ENCODE results near the gene TSPOAP1. TPM values are rescaled to one million over a fixed set of nuclear protein-coding genes. Genes with fewer than 3 reads are reported as not detected.

The TSPOAP1 gene
- total and polyA plus RNA-seq, 5 experiments from 2014 or later: 0.43 to 15.4 (median 1.9) TPM

GRCh38 chr17:58310511-58311428 lies 17.8 kb downstream of the TSPOAP1 start:
- POLR2A ChIA-PET: no interaction called here
- H3K36me3 Mint-ChIP-seq: peaks cover 0 to 13% (median 5%) of the 10 kb centered on the region in 3 donors
- no peak for ATAC-seq
- no peaks in the 10 kb centered on the region for H3K4me1 Mint-ChIP-seq
- peak in 1 of 10 donors; percentile 16 for DNase-seq
- no peaks in the 10 kb centered on the region for H3K27me3 Mint-ChIP-seq
- no peak overlapping the region for H3K27ac Mint-ChIP-seq
- H3K9me3 Mint-ChIP-seq: no peaks in the 10 kb centered on the region
- no peak overlapping the region for H3K4me3 Mint-ChIP-seq

GRCh38 chr17:58309918-58310259 lies 18.7 kb downstream of the TSPOAP1 start:
- H3K36me3 Mint-ChIP-seq: peaks cover 0 to 11% (median 5%) of the 10 kb centered on the region in 3 donors
- no peaks in the 10 kb centered on the region for H3K4me1 Mint-ChIP-seq
- DNase-seq (no peak), ATAC-seq (no peak)
- H3K27ac Mint-ChIP-seq: no peak overlapping the region
- H3K9me3 Mint-ChIP-seq: no peaks in the 10 kb centered on the region
- H3K27me3 Mint-ChIP-seq: no peaks in the 10 kb centered on the region
- H3K4me3 Mint-ChIP-seq: no peak overlapping the region
- POLR2A ChIA-PET: no interaction called here

DNA sequence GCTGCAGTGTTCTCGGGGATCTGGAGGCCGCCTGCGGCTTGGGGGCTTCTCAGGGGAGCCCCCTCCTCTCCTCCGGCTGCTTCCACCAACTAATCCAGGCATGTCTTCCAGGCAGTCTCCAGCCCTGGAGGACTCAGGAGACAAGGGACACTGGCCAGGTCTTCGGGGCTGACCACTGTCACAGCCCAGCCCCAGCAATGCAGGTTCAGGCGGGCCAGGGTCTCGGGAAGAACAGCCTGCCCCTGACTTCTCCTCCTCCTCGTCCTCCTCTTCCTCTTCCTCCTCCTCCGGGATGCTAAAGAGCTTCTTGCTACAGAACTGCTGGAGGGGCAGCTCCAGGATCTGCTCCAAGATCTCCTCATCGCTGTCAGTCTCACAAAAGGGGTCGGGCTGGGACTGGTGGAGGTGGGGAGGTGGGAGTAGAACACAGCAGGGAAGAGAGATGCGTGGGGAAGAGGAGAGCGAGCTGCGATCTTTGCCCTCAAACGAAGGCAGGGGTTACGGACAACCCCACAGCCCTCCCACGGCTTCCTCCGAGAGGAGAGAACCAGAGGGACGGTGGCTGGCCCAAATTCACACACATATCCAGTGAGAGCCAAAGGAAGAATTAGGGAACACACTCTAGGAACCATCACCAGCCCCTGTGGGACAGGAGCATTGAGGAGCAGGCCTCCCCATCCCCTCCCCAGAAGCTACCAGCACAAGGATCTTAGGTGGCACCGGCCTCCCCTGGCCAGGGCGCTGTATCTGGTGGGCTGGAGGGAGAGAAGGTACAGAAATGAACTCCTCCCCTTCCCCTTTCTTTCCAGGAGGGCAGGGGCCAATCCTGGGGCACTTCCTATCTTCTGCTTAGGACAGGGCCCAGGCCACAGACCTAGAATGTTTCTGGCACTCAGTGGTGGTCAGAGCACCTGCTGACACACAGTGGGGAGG lies 19.3 kb downstream of the TSPOAP1 start:
- Mint-ChIP-seq H3K27me3 (no peaks in the 10 kb centered on the region), H3K4me1 (peaks cover 0 to 3% (median 3%) of the 10 kb centered on the region in 4 donors), H3K27ac (peak overlapping the region in 1 of 10 donors; percentile 53), H3K4me3 (no peak overlapping the region), H3K36me3 (peaks cover 0 to 8% (median 5%) of the 10 kb centered on the region in 3 donors), H3K9me3 (no peaks in the 10 kb centered on the region)
- POLR2A ChIA-PET: interaction anchor here (1.8 kb wide), 1 partner anchor 43 kb away, joined by 5 read pairs; the partner anchor contains the start of gene SUPT4H1
- no peak for DNase-seq
- ATAC-seq: no peak

DNA sequence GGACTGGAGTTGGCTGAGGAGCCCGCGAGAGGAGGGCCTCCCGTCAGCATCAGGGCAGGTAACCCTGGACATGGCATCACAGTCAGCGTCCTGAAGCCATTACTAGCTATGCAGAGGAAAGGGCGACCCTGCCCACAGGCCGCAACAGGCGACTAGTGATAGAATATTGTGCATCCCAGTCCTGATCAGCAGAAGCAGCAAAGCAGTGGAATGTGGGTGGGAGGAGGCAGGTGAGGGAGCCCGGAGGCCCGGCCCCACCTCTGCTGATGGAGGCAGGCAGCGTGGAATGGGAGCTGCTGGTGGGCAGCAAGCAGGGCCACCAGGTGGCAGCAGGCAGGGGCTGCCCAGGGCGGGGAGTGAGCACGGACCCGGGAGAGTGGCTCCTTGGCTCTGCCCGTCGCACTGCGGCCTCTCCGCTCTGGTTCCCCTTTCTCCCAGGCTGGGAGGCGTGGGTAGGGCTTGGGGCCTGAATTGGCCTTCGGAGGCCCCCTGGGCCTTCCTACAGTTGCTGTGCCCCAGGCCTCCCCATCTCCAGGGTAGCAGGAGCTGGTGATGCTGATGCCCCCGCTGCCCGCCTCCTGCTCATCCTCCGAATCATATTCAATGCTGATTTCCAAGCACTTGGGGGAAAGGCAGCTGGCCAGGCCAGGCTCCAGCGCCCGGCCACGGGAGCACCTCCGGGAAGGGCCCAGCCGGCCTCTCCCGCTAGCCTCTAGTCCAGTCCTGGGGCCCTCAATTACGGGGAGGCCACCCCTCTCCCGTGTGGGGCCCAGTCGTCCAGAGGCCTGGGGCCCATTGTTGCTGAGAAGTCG lies 20.2 kb downstream of the TSPOAP1 start:
- POLR2A ChIA-PET: interaction anchor here (1.0 to 1.8 kb wide), 2 partner anchors 24 to 43 kb away, joined by 3 to 5 read pairs; partner anchors contain the start of gene SUPT4H1
- ATAC-seq: no peak
- Mint-ChIP-seq H3K27ac (peak overlapping the region in 1 of 10 donors; percentile 5), H3K9me3 (no peaks in the 10 kb centered on the region), H3K27me3 (no peaks in the 10 kb centered on the region), H3K36me3 (peaks cover 0 to 7% (median 5%) of the 10 kb centered on the region in 3 donors), H3K4me3 (no peak overlapping the region), H3K4me1 (peaks cover 0 to 7% (median 6%) of the 10 kb centered on the region in 4 donors)
- peak in 1 of 10 donors; percentile 16 for DNase-seq

GRCh38 chr17:58307468-58308172 lies 21.0 kb downstream of the TSPOAP1 start:
- DNase-seq: peak in 1 of 10 donors; percentile 12
- H3K9me3 Mint-ChIP-seq: no peaks in the 10 kb centered on the region
- no peak overlapping the region for H3K27ac Mint-ChIP-seq
- POLR2A ChIA-PET: interaction anchor here (1.0 to 1.8 kb wide), 2 partner anchors 25 to 44 kb away, joined by 3 to 5 read pairs; partner anchors contain the start of gene SUPT4H1
- no peaks in the 10 kb centered on the region for H3K27me3 Mint-ChIP-seq
- no peak overlapping the region for H3K4me3 Mint-ChIP-seq
- ATAC-seq: no peak
- peaks cover 0 to 7% (median 5%) of the 10 kb centered on the region in 3 donors for H3K36me3 Mint-ChIP-seq
- peaks cover 0 to 7% (median 6%) of the 10 kb centered on the region in 4 donors for H3K4me1 Mint-ChIP-seq

DNA sequence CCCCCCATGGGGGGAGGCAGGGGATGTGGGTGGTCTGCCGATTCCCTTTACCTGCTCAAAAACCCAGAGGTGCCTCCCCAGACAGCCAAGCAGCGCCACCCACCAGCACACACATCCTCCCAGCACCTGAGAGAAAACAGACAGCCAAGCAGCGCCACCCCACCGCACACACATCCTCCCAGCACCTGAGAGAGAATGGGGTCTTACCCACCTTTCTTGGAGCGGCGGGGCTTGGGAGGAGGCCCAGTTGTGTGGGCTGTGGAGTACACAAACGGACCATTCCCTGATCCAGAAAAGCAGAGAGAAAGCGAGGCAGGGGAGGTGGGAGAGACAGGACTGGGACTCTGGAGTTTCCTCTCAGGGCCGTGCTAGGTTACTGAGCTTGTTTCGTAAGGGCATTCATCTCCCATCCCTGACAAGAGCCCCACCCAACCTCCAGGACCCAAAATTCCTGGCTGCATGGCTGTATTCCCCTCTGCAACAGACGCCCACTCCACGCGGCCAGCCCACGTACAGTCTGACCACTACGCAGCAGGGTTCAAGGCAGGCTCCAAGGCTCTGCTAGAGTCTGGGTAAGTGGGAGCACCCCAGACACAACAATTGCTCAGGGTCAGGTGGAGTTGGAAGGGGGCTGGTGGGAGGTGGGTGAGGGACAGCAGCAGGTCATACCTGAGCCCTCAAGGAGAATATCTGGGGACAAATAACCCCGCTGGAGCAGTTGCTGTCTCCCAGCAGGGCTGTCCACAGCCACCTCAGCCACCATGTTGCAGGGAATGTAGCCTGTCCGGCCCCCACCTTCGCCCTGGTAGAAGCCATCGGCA lies 22.3 kb downstream of the TSPOAP1 start:
- DNase-seq: no peak
- ATAC-seq: no peak
- Mint-ChIP-seq H3K27me3 (no peaks in the 10 kb centered on the region), H3K9me3 (no peaks in the 10 kb centered on the region), H3K4me3 (no peak overlapping the region), H3K4me1 (peaks cover 0 to 7% (median 6%) of the 10 kb centered on the region in 4 donors), H3K27ac (no peak overlapping the region), H3K36me3 (peaks cover 0 to 7% (median 5%) of the 10 kb centered on the region in 3 donors)
- POLR2A ChIA-PET: interaction anchor here (1.5 kb wide), 2 partner anchors 11 to 38 kb away, joined by 3 to 4 read pairs; no protein-coding TSS in a partner anchor

DNA sequence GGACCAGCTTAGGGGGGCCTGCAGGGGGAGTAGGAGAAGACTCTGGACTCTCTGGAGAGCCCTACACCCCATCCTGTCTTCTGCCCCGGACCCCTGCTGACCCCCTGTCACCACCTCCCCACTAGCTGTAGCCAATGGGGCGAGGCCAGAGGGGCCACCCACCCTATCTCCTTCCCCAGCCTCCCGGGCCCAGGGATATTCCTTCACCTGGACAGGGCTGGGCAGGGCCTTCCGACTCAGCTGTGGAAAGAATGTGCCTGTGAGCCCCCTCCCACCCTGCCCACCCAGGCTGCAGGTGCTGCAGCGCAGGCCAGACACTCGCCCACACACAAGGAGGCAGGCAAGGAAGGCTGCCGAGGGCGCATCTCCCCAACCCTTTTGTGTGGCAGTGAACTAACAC lies 23.0 kb downstream of the TSPOAP1 start:
- POLR2A ChIA-PET: interaction anchor here (1.2 to 1.5 kb wide), 3 partner anchors 11 to 39 kb away, joined by 3 to 4 read pairs (median 4); no protein-coding TSS in a partner anchor
- DNase-seq (no peak), ATAC-seq (no peak)
- Mint-ChIP-seq H3K9me3 (no peaks in the 10 kb centered on the region), H3K4me1 (peaks cover 0 to 7% (median 6%) of the 10 kb centered on the region in 4 donors), H3K27ac (no peak overlapping the region), H3K4me3 (no peak overlapping the region), H3K36me3 (peaks cover 0 to 7% (median 5%) of the 10 kb centered on the region in 3 donors), H3K27me3 (no peaks in the 10 kb centered on the region)

- H3K36me3 Mint-ChIP-seq: peaks cover 0 to 6% (median 5%) of the 10 kb centered on the region in 3 donors
- H3K9me3 Mint-ChIP-seq: no peaks in the 10 kb centered on the region
- no peaks in the 10 kb centered on the region for H3K27me3 Mint-ChIP-seq
- DNase-seq (no peak), ATAC-seq (no peak)
- POLR2A ChIA-PET: interaction anchor here (1.2 to 1.6 kb wide), 5 partner anchors 12 to 47 kb away, joined by 3 to 6 read pairs (median 4); partner anchors contain the start of gene SUPT4H1
- peak overlapping the region in 2 of 10 donors; percentile 10 to 41 for H3K27ac Mint-ChIP-seq
- peaks cover 0 to 7% (median 6%) of the 10 kb centered on the region in 4 donors for H3K4me1 Mint-ChIP-seq
- no peak overlapping the region for H3K4me3 Mint-ChIP-seq
Measured at GRCh38 chr17:58304750-58305486, 23.7 kb downstream of the TSPOAP1 start.

DNA sequence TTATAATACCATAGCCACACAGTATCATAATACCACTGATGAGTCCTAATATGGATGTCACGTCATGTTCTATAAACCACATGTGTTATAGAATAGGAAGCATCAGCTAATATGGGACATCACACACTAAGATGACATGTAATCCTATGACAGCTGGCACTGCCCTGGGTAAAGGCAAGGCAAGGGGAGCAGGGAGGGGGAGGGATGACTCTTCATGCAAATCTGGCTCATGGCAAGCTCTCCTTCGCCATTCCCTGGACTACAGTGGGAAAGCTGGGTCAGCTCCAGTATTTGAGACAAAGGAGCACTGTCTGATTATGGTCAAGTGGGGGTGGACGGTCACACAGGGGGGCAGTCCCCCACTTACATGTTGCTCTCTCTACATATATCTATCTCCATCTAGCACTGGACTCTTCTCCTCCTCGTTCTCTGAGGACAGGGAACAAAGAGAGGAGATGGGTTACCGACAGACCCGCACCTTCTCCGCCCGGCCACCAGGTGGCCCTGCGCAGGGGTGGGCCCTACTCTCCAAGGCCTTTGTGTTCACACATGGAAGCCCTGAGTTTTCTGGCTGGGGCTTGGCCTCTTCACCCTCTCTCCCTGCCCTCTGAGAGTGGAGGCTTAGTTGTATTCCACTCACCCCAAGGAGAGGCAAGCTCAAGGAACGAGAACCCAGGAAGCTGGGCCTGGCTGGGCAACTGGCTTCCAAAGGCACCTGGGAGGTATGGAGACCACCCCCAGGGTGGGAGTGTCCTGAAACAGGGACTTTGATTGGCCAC lies 24.4 kb downstream of the TSPOAP1 start:
- POLR2A ChIA-PET: interaction anchor here (0.7 to 1.6 kb wide), 5 partner anchors 33 to 47 kb away, joined by 3 to 6 read pairs (median 4); partner anchors contain the start of gene SUPT4H1
- DNase-seq (peak; percentile 26 to 70 (median 51)), ATAC-seq (peak; percentile 90 to 94)
- peaks cover 0 to 7% (median 6%) of the 10 kb centered on the region in 4 donors for H3K4me1 Mint-ChIP-seq
- no peaks in the 10 kb centered on the region for H3K27me3 Mint-ChIP-seq
- H3K27ac Mint-ChIP-seq: peak overlapping the region in 3 of 10 donors; percentile 10 to 56 (median 22)
- no peak overlapping the region for H3K4me3 Mint-ChIP-seq
- no peaks in the 10 kb centered on the region for H3K9me3 Mint-ChIP-seq
- peaks cover 0 to 5% (median 4%) of the 10 kb centered on the region in 3 donors for H3K36me3 Mint-ChIP-seq
